ENCODE measurements around the gene INPP5A.

- TF ChIP-seq CTCF (IDR thresholded peaks at IDR 0.05 in 8 of 11, conservative IDR thresholded peaks at IDR 0.05 in 3 of 11), result no peak
- TF ChIP-seq POLR2AphosphoS5 (IDR thresholded peaks at IDR 0.05), result no peak
Observed at GRCh38 chr10:132656283-132657126, 118.9 kb downstream of the INPP5A start.
